Neutrophil (primary cell): ENCODE measurements around the gene METTL13.

Experiments used
- H3K27ac ChIP-seq: fragments of 200-600 bp; sonication (generic); 2 replicates; pipeline ENCODE4 v1.5.1; 2016; ENCODE audit warnings: mild to moderate bottlenecking, moderate library complexity
- H3K27me3 ChIP-seq: fragments of 200-600 bp; sonication (generic); 2 replicates; pipeline ENCODE4 v1.6.0; 2016; ENCODE audit warnings: mild to moderate bottlenecking
- H3K36me3 ChIP-seq: fragments of 200-600 bp; sonication (generic); 2 replicates; pipeline ENCODE4 v1.5.1; 2017
- H3K4me1 ChIP-seq, 2 experiments: fragments of 200-600 bp in 1 of 2; sonication (generic) in 1 of 2; 1 replicate in 1 of 2; 2 replicates in 1 of 2; pipeline versions ENCODE4 v1.5.1 to v1.6.1; 2013 to 2016; ENCODE audit warnings: low read depth in 1 of 2, low read length in 1 of 2, mild to moderate bottlenecking in 1 of 2, moderate library complexity in 1 of 2; ENCODE audit not compliant: control insufficient read depth in 1 of 2, insufficient read depth in 1 of 2
- H3K4me3 ChIP-seq, 2 experiments: fragments of 200-600 bp in 1 of 2; sonication (generic) in 1 of 2; 1 replicate in 1 of 2; 2 replicates in 1 of 2; pipeline ENCODE4 v1.5.1; 2013 to 2016; ENCODE audit warnings: low read depth in 1 of 2, low read length in 1 of 2, mild to moderate bottlenecking in 1 of 2, moderate library complexity in 1 of 2
- H3K9me3 ChIP-seq: fragments of 200-600 bp; sonication (generic); 2 replicates; pipeline ENCODE4 v1.5.1; 2016
- TF ChIP-seq, protein P1 (sequence below): fragments of 200-600 bp; sonication (generic); IDR thresholded peaks from 2 replicates; pipeline ENCODE4 v1.5.1; 2016; ENCODE audit warnings: antibody characterized with exemption

The METTL13 gene

GRCh38 chr1:171790318-171790717 lies 8.9 kb downstream of the METTL13 start:
- TF ChIP-seq, protein P1, sequence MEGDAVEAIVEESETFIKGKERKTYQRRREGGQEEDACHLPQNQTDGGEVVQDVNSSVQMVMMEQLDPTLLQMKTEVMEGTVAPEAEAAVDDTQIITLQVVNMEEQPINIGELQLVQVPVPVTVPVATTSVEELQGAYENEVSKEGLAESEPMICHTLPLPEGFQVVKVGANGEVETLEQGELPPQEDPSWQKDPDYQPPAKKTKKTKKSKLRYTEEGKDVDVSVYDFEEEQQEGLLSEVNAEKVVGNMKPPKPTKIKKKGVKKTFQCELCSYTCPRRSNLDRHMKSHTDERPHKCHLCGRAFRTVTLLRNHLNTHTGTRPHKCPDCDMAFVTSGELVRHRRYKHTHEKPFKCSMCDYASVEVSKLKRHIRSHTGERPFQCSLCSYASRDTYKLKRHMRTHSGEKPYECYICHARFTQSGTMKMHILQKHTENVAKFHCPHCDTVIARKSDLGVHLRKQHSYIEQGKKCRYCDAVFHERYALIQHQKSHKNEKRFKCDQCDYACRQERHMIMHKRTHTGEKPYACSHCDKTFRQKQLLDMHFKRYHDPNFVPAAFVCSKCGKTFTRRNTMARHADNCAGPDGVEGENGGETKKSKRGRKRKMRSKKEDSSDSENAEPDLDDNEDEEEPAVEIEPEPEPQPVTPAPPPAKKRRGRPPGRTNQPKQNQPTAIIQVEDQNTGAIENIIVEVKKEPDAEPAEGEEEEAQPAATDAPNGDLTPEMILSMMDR: no peak
- no peak overlapping the region for H3K27ac ChIP-seq
- H3K4me1 ChIP-seq: no peaks in the 10 kb centered on the region
- H3K9me3 ChIP-seq: no peaks in the 10 kb centered on the region
- H3K36me3 ChIP-seq: peaks cover 99% of the 10 kb centered on the region
- H3K27me3 ChIP-seq: no peaks in the 10 kb centered on the region
- no peak overlapping the region for H3K4me3 ChIP-seq

DNA sequence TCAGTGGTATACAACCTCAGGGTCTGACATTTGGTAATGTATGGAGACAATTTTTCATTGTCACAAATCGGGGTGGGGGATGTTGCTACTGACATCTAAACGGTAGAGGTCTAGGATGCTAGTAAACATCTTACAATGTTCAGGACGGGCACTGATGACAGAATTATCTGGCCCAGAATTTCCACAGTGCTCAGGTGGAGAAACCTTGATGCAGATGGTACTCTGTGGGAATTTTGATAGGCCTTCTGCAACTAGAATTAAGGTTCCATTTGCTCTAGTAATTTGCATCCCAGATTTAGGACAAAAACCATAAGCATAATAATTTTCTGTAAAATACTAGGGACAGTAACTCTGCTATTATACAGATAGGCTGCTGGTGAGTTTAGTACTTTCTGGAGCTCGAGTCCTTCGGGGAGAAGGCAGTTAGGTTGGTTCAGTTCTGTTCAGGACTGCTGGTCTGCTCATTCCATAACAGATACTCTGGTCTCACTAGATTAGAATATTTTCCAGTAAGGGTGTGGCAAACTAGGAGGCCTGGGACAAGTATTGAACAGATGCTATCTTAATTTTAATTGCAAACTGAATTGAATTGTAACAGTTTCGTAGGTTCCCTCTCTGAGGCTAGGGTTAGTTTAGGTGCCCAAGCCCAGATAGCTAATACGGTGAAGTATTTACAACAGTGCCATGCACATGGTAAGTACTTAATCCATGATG lies 11.4 kb downstream of the METTL13 start:
- Histone ChIP-seq H3K27ac (no peak overlapping the region), H3K4me3 (no peak overlapping the region), H3K27me3 (no peaks in the 10 kb centered on the region), H3K9me3 (no peaks in the 10 kb centered on the region), H3K4me1 (no peaks in the 10 kb centered on the region), H3K36me3 (peaks cover 97% of the 10 kb centered on the region)
- TF ChIP-seq, protein P1: no peak

- TF ChIP-seq, protein P1: no peak
- Histone ChIP-seq H3K36me3 (peaks cover 92% of the 10 kb centered on the region), H3K27ac (no peak overlapping the region)
Measured at GRCh38 chr1:171793636-171794035, 12.2 kb downstream of the METTL13 start.

GRCh38 chr1:171794085-171794484 lies 12.6 kb downstream of the METTL13 start:
- TF ChIP-seq, protein P1: no peak
- no peaks in the 10 kb centered on the region for H3K27me3 ChIP-seq
- no peaks in the 10 kb centered on the region for H3K9me3 ChIP-seq
- no peak overlapping the region for H3K4me3 ChIP-seq
- no peaks in the 10 kb centered on the region for H3K4me1 ChIP-seq
- H3K27ac ChIP-seq: no peak overlapping the region
- H3K36me3 ChIP-seq: peaks cover 87% of the 10 kb centered on the region

More at GRCh38 chr1:171793636-171794035, 12.2 kb downstream of the METTL13 start:
- Histone ChIP-seq H3K27me3 (no peaks in the 10 kb centered on the region), H3K9me3 (no peaks in the 10 kb centered on the region), H3K4me1 (no peaks in the 10 kb centered on the region), H3K4me3 (no peak overlapping the region)

DNA sequence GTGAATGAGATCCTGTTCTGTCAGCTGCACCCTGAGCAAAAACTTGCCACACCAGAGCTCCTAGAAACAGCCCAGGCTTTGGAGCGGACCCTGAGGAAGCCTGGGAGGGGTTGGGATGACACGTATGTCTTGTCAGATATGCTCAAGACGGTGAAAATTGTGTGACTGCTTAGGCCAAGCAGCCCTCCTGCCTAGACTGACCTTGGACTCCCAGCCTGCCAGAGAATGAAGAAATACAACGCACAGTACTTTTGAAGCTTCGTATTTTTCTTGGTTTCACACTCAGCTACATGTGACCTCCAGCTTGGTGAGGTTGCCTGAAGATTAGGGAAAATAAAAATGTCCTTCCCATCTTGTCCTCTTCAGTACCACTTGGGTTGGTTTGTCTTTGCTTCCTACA lies 15.1 kb downstream of the METTL13 start:
- Histone ChIP-seq H3K4me3 (no peak overlapping the region), H3K4me1 (no peaks in the 10 kb centered on the region), H3K9me3 (no peaks in the 10 kb centered on the region), H3K36me3 (peaks cover 62% of the 10 kb centered on the region), H3K27me3 (no peaks in the 10 kb centered on the region), H3K27ac (no peak overlapping the region)
- TF ChIP-seq, protein P1: no peak
